Inferior parietal cortex (tissue), 1 donor: ENCODE results near the gene PSME3.

ENCODE experiments used
- DNase-seq: peaks from one replicate; pipeline ENCODE4 v3.0.0-alpha.2; 2016; ENCODE audit errors: extremely low spot score

Gene PSME3, protein sequence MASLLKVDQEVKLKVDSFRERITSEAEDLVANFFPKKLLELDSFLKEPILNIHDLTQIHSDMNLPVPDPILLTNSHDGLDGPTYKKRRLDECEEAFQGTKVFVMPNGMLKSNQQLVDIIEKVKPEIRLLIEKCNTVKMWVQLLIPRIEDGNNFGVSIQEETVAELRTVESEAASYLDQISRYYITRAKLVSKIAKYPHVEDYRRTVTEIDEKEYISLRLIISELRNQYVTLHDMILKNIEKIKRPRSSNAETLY

GRCh38 chr17:42832934-42833766, at the start of gene PSME3:
Gene PSME3 (plus strand): TSS chr17:42833397. CDS start chr17:42833632, 235 bp downstream.
- DNase-seq = peak; percentile 90

- no peak for DNase-seq
Measured at GRCh38 chr17:42783791-42784138, 49.4 kb upstream of the PSME3 start.

GRCh38 chr17:42784409-42784808, 48.8 kb upstream of the PSME3 start:
- no peak for DNase-seq

GRCh38 chr17:42784811-42785592, 48.2 kb upstream of the PSME3 start:
- DNase-seq = no peak

DNA sequence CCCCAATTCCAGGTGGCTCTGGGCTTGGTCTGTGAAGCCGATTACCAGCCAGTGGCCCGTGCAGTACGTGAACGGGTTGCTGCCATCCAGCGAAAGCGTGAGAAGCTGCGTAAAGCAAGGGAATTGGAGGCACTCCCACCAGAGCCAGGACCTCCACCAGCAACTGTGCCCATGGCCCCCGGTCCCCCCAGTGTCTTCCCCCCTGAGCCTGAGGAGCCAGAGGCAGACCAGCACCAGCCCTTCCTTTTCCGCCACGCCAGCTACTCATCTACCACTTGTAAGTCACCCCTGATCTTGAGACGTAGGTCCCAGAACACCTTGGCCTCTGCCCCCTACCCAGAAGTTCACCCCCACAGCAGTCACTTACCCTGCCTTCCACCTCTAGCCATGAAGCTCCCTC, 45.9 kb upstream of the PSME3 start:
- DNase-seq = no peak

GRCh38 chr17:42791948-42792347, 41.2 kb upstream of the PSME3 start:
- DNase-seq = no peak

GRCh38 chr17:42792545-42792944, 40.7 kb upstream of the PSME3 start:
- DNase-seq = no peak

DNA sequence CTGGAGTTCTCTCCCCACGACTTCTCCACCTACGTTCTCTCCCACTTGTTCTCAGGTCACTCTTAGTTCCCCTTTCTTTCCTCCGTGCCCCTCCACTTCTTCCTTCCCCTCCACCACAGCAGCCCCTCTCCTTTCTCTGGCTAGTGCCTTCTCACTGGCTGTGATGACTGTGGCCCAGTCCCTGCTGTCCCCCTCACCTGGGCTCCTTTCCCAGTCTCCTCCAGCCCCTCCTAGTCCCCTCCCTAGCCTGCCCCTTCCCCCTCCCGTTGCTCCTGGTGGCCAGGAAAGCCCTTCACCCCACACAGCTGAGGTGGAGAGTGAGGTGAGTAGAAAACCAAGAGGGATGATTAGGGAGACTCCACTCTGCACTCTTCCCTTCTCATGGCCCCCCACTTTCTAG, 38.1 kb upstream of the PSME3 start:
- DNase-seq = no peak

- DNase-seq = no peak
Measured at GRCh38 chr17:42795465-42795864, 37.7 kb upstream of the PSME3 start.

DNA sequence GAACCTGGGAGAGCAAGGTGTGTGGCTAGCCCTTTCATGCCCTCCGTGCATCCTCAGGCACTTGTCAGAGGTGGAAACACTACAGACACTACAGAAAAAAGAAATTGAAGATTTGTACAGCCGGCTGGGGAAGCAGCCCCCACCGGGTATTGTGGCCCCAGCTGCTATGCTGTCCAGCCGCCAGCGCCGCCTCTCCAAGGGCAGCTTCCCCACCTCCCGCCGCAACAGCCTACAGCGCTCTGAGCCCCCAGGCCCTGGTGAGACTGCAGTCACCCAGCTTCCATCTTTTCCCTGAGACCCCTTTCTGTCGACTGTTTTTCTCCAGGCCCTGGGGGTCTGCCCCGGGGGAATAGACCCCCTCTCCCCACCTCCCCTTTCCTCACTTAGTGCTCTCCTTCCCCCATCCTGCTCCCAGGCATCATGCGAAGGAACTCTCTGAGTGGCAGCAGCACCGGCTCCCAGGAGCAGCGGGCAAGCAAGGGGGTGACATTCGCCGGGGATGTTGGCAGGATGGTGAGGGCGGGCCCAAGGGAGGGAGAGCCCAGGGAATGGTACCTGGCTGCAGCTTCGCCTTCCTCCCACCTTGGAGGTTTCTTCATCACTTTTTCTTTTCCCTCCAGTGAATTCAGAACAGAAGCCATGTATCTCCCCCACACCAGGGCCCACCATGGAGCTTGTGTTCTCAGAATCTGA, 37.0 kb upstream of the PSME3 start:
- DNase-seq = no peak

DNA sequence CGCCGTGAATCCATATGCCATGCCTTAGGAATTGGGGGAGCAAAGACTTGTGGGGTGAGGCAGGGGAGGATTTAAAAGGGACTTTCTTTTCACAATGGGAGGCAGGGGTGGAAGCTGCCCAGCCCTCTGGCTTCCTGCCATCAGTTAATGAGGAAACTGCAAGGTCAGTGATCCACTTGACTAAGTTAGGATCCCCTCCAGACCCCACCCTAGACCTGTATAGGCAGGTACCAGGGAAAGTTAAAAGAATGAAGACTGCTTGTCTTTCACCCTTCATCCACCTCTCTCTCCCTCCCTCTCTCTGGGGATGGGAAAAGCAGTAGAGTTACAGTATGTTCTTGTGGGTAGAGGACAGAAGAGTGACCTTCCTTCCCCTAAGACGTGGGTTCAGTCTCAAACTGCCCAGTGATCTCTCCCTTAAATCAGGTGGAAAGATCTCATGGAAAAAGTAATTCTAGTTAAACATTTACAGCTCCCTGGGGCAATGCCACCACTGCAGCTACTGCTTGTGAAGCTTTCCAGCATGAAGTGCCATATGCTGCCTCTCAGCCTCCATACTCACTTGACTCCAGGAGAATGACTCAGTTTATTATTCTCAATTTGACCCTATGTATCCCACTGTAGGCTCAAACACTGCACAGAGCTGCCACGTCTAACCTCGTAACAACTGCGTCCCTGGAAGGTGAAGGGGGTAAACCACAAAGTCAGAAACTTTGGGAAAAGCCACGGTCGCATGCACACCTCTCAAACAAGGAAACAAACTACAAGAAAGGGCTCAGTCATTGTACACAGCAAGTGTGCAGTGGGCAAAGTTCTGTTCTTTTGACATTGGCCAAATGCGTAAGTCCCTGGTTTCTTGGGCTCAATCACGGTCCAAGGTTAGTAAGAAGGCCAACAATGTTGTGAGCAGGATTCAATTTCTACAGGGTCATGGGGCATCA, 35.9 kb upstream of the PSME3 start:
- no peak for DNase-seq

DNA sequence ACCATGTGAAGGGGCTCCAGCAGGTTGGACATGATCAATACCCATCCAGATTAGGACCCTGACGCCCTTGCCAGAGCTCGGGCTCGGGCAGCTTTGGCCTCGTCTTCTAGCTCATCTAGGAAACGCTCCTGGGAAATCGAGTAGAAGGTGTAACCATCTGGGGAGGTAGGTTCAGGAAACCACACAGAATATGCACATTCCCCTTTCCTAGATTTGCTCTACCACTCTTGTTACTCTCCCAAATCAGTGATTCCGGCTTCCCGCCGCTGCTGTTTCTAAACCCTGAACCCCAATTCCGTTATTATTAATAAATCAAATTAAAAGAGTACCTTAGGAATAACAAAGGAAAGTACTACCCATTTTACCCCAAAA, 35.2 kb upstream of the PSME3 start:
- no peak for DNase-seq

GRCh38 chr17:42798383-42799380, 34.5 kb upstream of the PSME3 start, which contains the start of the genes CNTD1 and COA3:
Gene CNTD1 (plus strand): TSS chr17:42798861. CDS start chr17:42799068, 207 bp downstream.
Gene COA3 (minus strand): TSS chr17:42798704. CDS start chr17:42798681, 23 bp downstream.
- DNase-seq = peak; percentile 86

GRCh38 chr17:42803074-42803883, 29.9 kb upstream of the PSME3 start:
- no peak for DNase-seq

GRCh38 chr17:42804918-42805367, 28.3 kb upstream of the PSME3 start:
- DNase-seq = no peak

- DNase-seq = no peak
Measured at GRCh38 chr17:42806249-42806648, 26.9 kb upstream of the PSME3 start.

GRCh38 chr17:42809250-42809649, 23.9 kb upstream of the PSME3 start:
- DNase-seq = peak; percentile 61

GRCh38 chr17:42814633-42815399, 18.4 kb upstream of the PSME3 start:
- peak; percentile 13 for DNase-seq
